Measurements from ENCODE around the gene RPL21. TPM values are rescaled to one million over a fixed set of nuclear protein-coding genes. Genes with fewer than 3 reads are reported as not detected.

Gene RPL21
- total RNA-seq, 1 experiment from 2014 or later, result 1,158 TPM

DNA sequence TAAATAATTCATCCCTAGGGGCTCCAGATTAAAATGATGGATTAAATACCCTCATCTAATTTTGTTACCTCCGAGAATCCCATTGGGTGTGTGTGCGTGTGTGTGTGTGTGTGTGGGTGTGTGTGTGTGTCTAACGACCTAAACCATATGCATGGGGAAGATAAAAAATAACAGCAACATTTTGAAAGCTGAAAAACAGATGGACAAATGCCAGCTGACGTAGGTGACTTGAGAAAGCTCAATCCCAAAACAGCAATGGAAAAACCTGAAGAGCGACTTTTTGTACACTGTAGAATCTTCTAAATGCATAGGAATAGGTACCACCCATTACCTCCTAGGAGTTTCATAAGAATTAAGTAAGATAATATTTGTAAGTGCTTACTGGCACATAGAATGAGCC is 8.7 kb upstream of the RPL21 start:
- Mint-ChIP-seq H3K4me1 (ENCODE audit: low read depth, unreplicated experiment) (peaks cover 7% of the 10 kb centered on the region), H3K4me3 (ENCODE audit: unreplicated experiment) (no peak overlapping the region), H3K36me3 (ENCODE audit: insufficient read depth, unreplicated experiment) (no peaks in the 10 kb centered on the region), H3K9me3 (ENCODE audit: unreplicated experiment) (no peaks in the 10 kb centered on the region), H3K27ac (ENCODE audit: unreplicated experiment) (no peak overlapping the region), H3K27me3 (ENCODE audit: insufficient read depth, unreplicated experiment) (no peaks in the 10 kb centered on the region)
- DNase-seq, result no peak
- no peaks in the 10 kb centered on the region for H3K4me1 ChIP-seq
- ChIA-PET CTCF (no interaction called here), POLR2A (no interaction called here)
- no TSS peak for BruUV-seq (replicated peaks)
- no peaks in the 10 kb centered on the region for H3K9me3 ChIP-seq
- H3K27me3 ChIP-seq (replicated peaks; ENCODE audit: control insufficient read depth, insufficient read depth, low read length), result no peaks in the 10 kb centered on the region
- TF ChIP-seq, protein P1, sequence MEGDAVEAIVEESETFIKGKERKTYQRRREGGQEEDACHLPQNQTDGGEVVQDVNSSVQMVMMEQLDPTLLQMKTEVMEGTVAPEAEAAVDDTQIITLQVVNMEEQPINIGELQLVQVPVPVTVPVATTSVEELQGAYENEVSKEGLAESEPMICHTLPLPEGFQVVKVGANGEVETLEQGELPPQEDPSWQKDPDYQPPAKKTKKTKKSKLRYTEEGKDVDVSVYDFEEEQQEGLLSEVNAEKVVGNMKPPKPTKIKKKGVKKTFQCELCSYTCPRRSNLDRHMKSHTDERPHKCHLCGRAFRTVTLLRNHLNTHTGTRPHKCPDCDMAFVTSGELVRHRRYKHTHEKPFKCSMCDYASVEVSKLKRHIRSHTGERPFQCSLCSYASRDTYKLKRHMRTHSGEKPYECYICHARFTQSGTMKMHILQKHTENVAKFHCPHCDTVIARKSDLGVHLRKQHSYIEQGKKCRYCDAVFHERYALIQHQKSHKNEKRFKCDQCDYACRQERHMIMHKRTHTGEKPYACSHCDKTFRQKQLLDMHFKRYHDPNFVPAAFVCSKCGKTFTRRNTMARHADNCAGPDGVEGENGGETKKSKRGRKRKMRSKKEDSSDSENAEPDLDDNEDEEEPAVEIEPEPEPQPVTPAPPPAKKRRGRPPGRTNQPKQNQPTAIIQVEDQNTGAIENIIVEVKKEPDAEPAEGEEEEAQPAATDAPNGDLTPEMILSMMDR (IDR thresholded peaks at IDR 0.05; ENCODE audit: insufficient read depth in 1 of 2, low read depth in 1 of 2, low read length in 1 of 2, severe bottlenecking in 1 of 2, unreplicated experiment in 1 of 2), result no peak
- no peaks in the 10 kb centered on the region for H3K36me3 ChIP-seq (ENCODE audit: control insufficient read depth, insufficient read depth, low read length)
- H3K4me3 ChIP-seq (ENCODE audit: low read depth, low read length), result no peak overlapping the region
- intact Hi-C loops (cut with micrococcal nuclease; ENCODE audit: unreplicated experiment), result no loop called here

DNA sequence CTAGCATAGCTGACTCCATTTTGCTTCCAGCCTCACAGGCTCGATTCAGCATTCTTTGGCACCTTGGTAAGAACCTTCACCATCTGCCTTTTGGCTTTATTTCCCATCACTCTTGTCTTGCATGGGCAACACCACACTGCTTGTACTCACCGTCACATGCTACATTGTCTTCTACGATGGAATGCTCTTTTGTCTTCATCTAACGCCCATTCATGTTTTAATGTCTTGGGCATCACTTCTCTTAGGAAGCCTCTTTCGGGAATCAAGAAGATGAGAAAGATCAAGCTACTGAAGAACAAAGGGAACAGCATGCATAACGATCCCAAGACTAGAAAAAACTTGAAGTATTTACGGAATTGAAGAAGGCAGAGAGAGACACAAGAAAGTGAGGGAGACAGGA is 5.7 kb upstream of the RPL21 start:
- no peaks in the 10 kb centered on the region for H3K27me3 Mint-ChIP-seq (ENCODE audit: insufficient read depth, unreplicated experiment)
- BruUV-seq (replicated peaks), result no TSS peak
- H3K36me3 Mint-ChIP-seq (ENCODE audit: insufficient read depth, unreplicated experiment), result no peaks in the 10 kb centered on the region
- H3K4me1 ChIP-seq, result 0 out of 2 replicates have a peak, but pooled peaks cover 5% of the 10 kb centered on the region
- POLR2A ChIA-PET, result no interaction called here
- no peaks in the 10 kb centered on the region for H3K9me3 ChIP-seq
- H3K36me3 ChIP-seq (ENCODE audit: control insufficient read depth, insufficient read depth, low read length), result no peaks in the 10 kb centered on the region
- intact Hi-C loops (cut with micrococcal nuclease; ENCODE audit: unreplicated experiment), result no loop called here
- H3K4me1 Mint-ChIP-seq (ENCODE audit: low read depth, unreplicated experiment), result peaks cover 12% of the 10 kb centered on the region
- CTCF ChIA-PET, result no interaction called here
- H3K4me3 ChIP-seq (ENCODE audit: low read depth, low read length), result no peak overlapping the region
- H3K9me3 Mint-ChIP-seq (ENCODE audit: unreplicated experiment), result no peaks in the 10 kb centered on the region
- H3K27me3 ChIP-seq (replicated peaks; ENCODE audit: control insufficient read depth, insufficient read depth, low read length), result no peaks in the 10 kb centered on the region
- TF ChIP-seq, protein P1 (IDR thresholded peaks at IDR 0.05; ENCODE audit: insufficient read depth in 1 of 2, low read depth in 1 of 2, low read length in 1 of 2, severe bottlenecking in 1 of 2, unreplicated experiment in 1 of 2), result no peak
- no peak overlapping the region for H3K4me3 Mint-ChIP-seq (ENCODE audit: unreplicated experiment)
- no peak overlapping the region for H3K27ac Mint-ChIP-seq (ENCODE audit: unreplicated experiment)
- no peak for DNase-seq

DNA sequence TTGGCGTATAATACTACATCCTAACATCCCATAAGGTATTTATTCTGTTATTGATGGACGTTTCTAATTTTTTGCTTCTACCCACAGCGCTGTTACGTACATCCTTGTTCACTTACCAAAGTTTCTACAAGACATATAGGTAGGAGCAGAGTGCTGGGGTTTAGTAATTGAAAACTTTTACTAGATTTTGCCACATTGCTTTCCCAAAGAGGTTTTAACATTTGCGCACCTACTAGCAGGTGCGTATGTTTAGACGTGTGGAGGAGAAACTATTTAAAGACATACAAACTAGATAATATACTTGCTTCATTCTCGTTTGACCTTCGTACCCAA is 559 bp upstream of the RPL21 start:
- ChIA-PET CTCF (no interaction called here), POLR2A (interaction anchor here (0.6 to 1.1 kb wide), 4 partner anchors 20 to 546 kb away, joined by 3 to 9 read pairs (median 5); partner anchors contain the start of gene RASL11A)
- TF ChIP-seq, protein P1 (IDR thresholded peaks at IDR 0.05; ENCODE audit: insufficient read depth in 1 of 2, low read depth in 1 of 2, low read length in 1 of 2, severe bottlenecking in 1 of 2, unreplicated experiment in 1 of 2), result no peak
- peaks cover 51% of the 10 kb centered on the region for H3K36me3 Mint-ChIP-seq (ENCODE audit: insufficient read depth, unreplicated experiment)
- H3K27me3 Mint-ChIP-seq (ENCODE audit: insufficient read depth, unreplicated experiment), result no peaks in the 10 kb centered on the region
- Histone ChIP-seq H3K36me3 (ENCODE audit: control insufficient read depth, insufficient read depth, low read length) (0 out of 2 replicates have a peak, but pooled peaks cover 3% of the 10 kb centered on the region), H3K4me3 (ENCODE audit: low read depth, low read length) (peak overlapping the region; percentile 90), H3K27me3 (replicated peaks; ENCODE audit: control insufficient read depth, insufficient read depth, low read length) (no peaks in the 10 kb centered on the region), H3K4me1 (peaks cover 16% of the 10 kb centered on the region; the same call in 1 of the 2 replicates), H3K9me3 (no peaks in the 10 kb centered on the region)
- H3K9me3 Mint-ChIP-seq (ENCODE audit: unreplicated experiment), result no peaks in the 10 kb centered on the region
- no peak for DNase-seq
- peak overlapping the region; percentile 99 for H3K27ac Mint-ChIP-seq (ENCODE audit: unreplicated experiment)
- TSS peak; percentile 87 for BruUV-seq (replicated peaks)
- peak overlapping the region; percentile 86 for H3K4me3 Mint-ChIP-seq (ENCODE audit: unreplicated experiment)
- peaks cover 12% of the 10 kb centered on the region for H3K4me1 Mint-ChIP-seq (ENCODE audit: low read depth, unreplicated experiment)
- intact Hi-C loops (cut with micrococcal nuclease; ENCODE audit: unreplicated experiment), result loop anchor here (2.0 to 5.0 kb wide), 3 partner anchors 20 to 294 kb away; partner anchors contain the start of genes RASL11A and USP12
